ENCODE results near the gene JUNB. TPM values are rescaled to one million over a fixed set of nuclear protein-coding genes. Genes with fewer than 3 reads are reported as not detected.

Gene JUNB
- total and polyA plus RNA-seq, 7 donors, result 25.1 to 217 (median 37.4) TPM

- H3K27me3 ChIP-seq (ENCODE audit: insufficient read depth in 3 of 3, low read length in 2 of 3), result peaks cover 0 to 30% (median 17%) of the 10 kb centered on the region in 3 donors
- intact Hi-C loops (cut with DNase I), result no loop called here
Observed at GRCh38 chr19:12750851-12751250, 40.4 kb upstream of the JUNB start.

GRCh38 chr19:12751635-12752034 is 39.7 kb upstream of the JUNB start, which contains the start of gene BEST2:
Gene BEST2, plus strand, starts transcription at chr19:12751791. Its CDS starts 802 bp downstream, at chr19:12752593.
- Histone ChIP-seq H3K27me3 (ENCODE audit: insufficient read depth in 3 of 3, low read length in 2 of 3) (peaks cover 0 to 30% (median 17%) of the 10 kb centered on the region in 3 donors), H3K4me1 (no peaks in the 10 kb centered on the region), H3K36me3 (ENCODE audit: insufficient read depth in 1 of 2, low read depth in 1 of 2) (peaks cover 11 to 15% of the 10 kb centered on the region in 2 donors), H3K27ac (no peak within 1 kb of the TSS), H3K9me3 (no peaks in the 10 kb centered on the region), H3K4me3 (no peak within 1 kb of the TSS)
- ATAC-seq, result no peak
- TF ChIP-seq, protein P1, sequence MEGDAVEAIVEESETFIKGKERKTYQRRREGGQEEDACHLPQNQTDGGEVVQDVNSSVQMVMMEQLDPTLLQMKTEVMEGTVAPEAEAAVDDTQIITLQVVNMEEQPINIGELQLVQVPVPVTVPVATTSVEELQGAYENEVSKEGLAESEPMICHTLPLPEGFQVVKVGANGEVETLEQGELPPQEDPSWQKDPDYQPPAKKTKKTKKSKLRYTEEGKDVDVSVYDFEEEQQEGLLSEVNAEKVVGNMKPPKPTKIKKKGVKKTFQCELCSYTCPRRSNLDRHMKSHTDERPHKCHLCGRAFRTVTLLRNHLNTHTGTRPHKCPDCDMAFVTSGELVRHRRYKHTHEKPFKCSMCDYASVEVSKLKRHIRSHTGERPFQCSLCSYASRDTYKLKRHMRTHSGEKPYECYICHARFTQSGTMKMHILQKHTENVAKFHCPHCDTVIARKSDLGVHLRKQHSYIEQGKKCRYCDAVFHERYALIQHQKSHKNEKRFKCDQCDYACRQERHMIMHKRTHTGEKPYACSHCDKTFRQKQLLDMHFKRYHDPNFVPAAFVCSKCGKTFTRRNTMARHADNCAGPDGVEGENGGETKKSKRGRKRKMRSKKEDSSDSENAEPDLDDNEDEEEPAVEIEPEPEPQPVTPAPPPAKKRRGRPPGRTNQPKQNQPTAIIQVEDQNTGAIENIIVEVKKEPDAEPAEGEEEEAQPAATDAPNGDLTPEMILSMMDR (IDR thresholded peaks at IDR 0.05), result no peak
- intact Hi-C loops (cut with DNase I), result no loop called here
- DNase-seq, result no peak
- 49 to 63% (median 52%) methylated on average over 14 of the region's 14 CpGs for WGBS, 3 donors

More at GRCh38 chr19:12750851-12751250, 40.4 kb upstream of the JUNB start:
- DNase-seq (no peak), ATAC-seq (no peak)
- WGBS, 3 donors, result 44 to 53% (median 50%) methylated on average over 9 of the region's 9 CpGs
- Histone ChIP-seq H3K4me3 (no peak overlapping the region), H3K4me1 (no peaks in the 10 kb centered on the region), H3K9me3 (no peaks in the 10 kb centered on the region), H3K36me3 (ENCODE audit: insufficient read depth in 1 of 2, low read depth in 1 of 2) (peaks cover 14 to 23% of the 10 kb centered on the region in 2 donors), H3K27ac (no peak overlapping the region)
- TF ChIP-seq, protein P1 (IDR thresholded peaks at IDR 0.05), result no peak

DNA sequence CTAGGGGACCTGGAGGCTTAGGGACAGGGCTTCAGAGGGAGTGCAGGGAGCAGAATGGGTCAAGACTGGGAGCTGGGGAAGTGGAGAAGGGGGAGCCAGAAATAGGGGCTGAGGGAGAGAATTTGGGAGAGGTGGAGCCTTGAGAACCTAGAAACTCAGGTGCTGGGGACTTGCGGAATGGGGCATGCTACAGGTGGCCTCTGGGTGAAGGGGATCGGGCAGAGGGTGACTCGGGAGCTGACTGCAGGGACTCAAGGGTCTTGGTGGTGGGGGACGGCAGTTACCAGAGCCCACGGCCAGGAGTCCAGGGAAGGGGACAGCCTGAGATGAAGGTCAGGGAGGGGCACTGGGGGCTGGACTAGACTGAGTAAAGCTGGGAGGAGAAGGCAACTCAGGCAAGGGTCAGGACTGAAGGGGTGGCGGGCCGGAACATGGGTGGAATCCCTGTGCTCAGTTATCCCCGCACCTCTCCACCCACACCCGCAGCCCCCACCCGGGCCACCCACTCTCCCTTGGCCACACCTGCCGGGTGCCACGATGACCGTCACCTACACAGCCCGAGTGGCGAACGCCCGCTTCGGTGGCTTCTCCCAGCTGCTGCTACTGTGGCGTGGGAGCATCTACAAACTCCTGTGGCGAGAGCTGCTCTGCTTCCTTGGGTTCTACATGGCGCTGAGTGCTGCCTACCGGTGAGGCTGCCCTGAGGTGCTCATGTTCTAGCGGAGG is 39.1 kb upstream of the JUNB start:
- TF ChIP-seq, protein P1 (IDR thresholded peaks at IDR 0.05), result no peak
- Histone ChIP-seq H3K4me3 (no peak overlapping the region), H3K27ac (no peak overlapping the region), H3K4me1 (no peaks in the 10 kb centered on the region), H3K27me3 (ENCODE audit: insufficient read depth in 3 of 3, low read length in 2 of 3) (peaks cover 0 to 30% (median 17%) of the 10 kb centered on the region in 3 donors), H3K36me3 (ENCODE audit: insufficient read depth in 1 of 2, low read depth in 1 of 2) (peaks cover 8 to 10% of the 10 kb centered on the region in 2 donors), H3K9me3 (no peaks in the 10 kb centered on the region)
- intact Hi-C loops (cut with DNase I), result no loop called here
- DNase-seq (no peak), ATAC-seq (no peak)
- WGBS, 3 donors, result 68 to 79% (median 71%) methylated on average over 21 to 23 of the region's 23 CpGs

DNA sequence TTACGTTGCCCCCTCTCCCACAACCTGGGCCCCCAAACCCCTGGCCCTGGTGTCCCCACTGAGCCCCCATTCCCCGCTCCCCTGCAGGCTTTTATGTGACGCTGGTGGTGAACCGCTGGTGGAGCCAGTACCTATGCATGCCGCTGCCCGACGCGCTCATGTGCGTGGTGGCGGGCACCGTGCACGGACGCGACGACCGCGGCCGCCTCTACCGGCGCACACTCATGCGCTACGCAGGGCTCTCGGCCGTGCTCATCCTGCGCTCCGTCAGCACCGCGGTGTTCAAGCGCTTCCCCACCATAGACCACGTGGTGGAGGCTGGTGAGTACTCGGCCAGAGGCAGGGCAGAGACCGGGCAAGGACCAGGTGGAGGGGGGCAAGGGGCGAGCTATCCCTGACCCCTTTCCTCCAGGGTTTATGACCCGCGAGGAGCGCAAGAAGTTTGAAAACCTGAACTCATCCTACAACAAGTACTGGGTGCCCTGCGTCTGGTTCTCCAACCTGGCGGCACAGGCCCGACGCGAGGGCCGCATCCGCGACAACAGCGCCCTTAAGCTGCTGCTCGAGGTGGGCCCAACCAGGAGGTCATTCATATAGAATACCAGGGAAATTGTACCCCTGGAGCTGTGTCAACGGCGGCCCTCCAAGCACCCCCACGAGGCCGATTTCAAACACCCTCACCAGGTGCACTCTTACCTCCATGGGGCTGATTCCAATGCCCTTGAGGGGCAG is 36.7 kb upstream of the JUNB start:
- WGBS, 3 donors, result 67 to 71% (median 70%) methylated on average over 49 to 50 of the region's 50 CpGs
- Histone ChIP-seq H3K27ac (no peak overlapping the region), H3K9me3 (no peaks in the 10 kb centered on the region), H3K27me3 (ENCODE audit: insufficient read depth in 3 of 3, low read length in 2 of 3) (peaks cover 0 to 27% (median 15%) of the 10 kb centered on the region in 3 donors), H3K4me3 (no peak overlapping the region), H3K4me1 (no peaks in the 10 kb centered on the region), H3K36me3 (ENCODE audit: insufficient read depth in 1 of 2, low read depth in 1 of 2) (no peaks in the 10 kb centered on the region)
- intact Hi-C loops (cut with DNase I), result no loop called here
- DNase-seq (no peak), ATAC-seq (no peak)
- TF ChIP-seq, protein P1 (IDR thresholded peaks at IDR 0.05), result no peak

Data from psoas muscle (tissue), 8 donors.